Fibroblast of skin of right quadriceps (primary cell): ENCODE data around the gene GRID1.
A peak's percentile ranks its signal among the peaks of the same experiment; 100 is the strongest.

ENCODE experiments used
- DNase-seq: peaks from one replicate; pipeline ENCODE4 v3.0.0-alpha.2; 2013

Gene GRID1

DNA sequence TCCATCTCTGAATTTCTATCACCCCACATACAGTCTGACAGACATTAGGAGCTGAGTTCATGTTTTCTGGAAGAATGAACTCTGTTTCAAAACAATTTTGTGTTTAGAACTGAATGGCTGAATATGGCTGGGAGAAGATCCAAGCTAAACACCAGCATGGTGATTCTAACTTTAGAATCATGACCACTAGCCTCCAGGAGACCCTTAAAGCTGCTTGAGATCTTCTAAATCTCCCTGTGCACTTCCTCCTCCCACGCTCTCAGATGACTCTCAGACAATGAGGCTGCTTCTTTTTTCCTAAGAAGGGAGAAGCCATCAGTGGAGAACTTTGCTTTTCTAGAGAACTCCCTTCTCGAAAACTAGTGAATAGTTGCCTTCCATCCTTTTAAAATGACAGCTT lies 711.2 kb downstream of the GRID1 start:
- DNase-seq = no peak

DNA sequence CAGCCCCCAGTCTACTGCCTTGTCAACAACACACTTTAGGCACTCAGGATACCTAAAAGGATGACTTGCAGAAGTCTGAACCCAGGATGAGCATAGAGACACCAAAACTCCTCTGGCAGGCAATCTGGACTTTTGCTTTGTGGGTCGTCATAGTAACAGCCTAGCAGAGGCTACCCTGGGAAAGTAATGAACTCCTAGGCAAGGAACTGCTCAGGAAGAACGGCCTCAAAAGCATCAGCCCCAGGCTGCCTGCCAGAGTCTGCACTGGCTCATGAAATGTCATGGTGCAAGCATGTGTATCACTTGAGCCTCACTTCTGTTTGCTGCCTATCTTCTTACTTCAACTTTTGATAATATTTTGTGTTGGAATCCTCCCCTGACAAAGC lies 715.1 kb downstream of the GRID1 start:
- no peak for DNase-seq

DNA sequence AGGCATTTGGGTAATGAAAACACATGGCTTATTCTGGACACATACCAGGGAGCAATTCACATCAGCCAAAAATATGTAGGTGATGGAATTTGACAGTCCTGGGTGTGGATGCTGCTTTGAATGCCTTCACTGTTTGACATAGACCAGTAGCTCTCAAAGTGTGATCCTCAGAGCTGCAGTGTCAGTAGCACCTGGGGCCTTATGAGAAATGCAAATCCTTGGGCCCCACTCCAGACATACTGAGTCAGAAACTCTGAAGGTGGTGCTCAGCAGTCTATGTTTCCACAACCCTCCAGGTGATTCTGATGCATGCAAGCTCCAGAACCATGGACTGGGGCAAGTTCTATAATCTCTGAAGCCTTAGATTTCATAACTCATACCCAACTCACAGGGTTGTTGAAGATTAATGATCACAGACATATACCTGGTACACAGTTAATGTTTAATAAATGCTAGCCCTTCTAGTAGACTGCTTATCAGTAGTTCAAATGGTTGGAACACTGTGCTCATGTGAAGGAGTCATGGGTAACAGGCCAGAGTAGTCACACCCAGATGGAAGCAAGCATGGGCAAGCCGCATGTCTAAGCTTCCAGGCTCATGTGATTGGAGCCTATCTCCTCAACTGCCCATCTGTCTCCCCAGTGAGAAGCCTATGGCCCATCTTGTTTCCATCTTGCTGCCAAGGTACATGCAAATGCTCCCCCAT lies 715.7 kb downstream of the GRID1 start:
- no peak for DNase-seq

DNA sequence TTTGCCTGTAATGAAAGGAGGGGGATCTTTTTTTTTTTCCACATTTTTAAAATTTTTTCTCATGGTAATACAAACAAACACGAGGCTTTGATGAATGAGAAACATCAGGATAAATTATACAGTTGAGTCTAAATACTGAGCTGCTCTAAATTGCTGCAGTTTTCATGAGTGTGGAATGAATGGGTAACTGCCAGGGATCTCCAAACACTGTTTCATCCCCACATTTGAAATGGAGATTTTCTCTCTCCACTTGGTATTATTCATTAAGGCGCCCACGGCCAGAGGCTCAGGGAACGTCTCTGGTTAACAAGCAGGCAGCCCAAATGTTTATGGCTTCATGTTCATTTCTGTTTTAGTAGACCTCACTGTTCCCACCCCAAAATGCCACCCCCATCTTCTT lies 717.1 kb downstream of the GRID1 start:
- DNase-seq = peak; percentile 17

DNA sequence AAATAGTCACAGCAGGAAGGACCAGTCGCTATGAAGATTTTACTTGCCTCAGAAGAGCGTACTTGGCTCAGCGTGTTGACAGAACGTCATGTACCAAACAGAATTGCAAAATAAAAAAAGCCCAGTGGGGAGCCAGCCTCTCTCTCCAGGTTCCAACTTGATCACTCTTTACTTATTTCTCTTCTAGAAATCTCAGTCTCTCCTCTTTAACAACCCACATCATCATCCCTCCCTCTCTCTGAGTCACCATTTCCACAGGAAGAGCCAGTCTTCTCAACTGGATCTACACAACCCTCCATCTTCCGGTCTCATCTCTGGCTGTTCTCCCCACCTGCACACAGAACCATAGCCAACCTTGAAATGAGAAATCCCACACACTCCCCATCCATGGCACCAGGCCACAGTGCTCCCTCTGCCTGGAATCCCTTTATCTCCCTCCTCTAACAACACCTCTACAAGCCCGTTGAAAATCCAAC lies 718.3 kb downstream of the GRID1 start:
- no peak for DNase-seq

DNA sequence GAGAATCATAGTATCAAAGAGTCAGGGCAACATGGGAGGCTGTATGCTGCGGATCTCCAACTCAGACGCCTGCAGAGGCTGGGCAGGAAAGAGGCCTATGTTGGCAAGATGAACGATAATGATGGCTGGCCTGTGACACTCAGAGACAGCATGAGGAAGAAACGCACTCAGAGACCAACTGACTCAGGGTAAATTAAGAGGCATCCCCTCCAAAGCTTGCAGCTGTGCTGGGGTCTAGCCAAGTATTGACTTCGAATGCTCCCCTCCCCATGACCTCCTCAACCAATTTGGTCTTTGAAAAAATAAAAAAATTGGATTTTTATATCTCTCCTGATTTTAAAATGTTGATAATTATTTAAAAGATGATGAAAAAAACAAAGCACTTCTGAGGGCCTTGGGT lies 718.9 kb downstream of the GRID1 start:
- DNase-seq = no peak

GRCh38 chr10:85645926-85646711 lies 720.5 kb downstream of the GRID1 start:
- peak; percentile 58 for DNase-seq

DNA sequence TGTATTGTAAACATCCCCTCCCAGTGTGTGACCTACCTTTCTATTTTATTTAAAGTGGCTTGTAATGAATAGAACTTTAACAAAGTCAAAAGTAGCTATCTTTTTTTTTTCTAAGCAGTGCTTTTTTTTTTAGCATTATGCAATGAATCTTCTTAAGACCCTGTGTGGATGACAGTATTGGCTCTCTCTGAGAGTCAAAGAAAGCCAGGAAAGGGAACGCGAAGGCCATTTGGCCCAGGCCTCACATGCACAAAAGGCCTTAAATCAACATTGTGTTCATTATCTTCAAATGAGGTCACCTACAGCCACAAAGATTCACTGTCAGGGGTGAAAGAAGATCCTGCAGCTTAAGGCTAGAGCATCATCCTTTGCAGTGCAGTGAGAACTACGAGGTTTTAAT lies 721.5 kb downstream of the GRID1 start:
- DNase-seq = no peak

DNA sequence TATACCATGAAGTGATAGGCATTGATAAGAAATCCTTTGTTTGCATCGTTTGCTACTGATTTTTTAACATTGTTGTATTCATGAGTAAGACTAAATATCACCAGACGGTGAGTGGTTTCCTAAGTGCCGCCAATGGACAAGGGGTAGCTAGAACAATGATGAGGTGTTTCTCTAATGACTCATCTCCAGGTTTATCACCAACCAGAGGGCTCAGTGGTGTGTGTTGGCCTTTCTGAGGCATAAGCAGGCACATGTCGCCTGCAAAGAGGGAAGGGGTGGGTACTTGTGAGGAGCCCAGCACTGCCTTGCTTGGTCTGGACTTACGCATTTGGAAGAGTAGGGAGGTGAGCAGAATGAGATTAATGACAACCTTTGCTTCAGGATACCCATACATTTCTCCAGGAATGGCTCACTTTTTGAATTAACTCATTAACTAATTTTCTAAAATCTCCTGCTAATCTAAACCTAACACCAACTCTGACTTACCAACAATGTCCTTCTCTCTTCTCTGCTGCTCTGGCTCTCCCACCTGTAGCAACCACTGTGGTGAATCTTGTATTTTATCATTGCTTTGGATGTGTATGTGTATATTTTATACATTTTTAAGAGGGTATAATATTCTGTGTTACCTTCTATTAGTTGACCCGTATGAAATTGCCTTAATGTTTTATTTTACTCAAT lies 722.6 kb downstream of the GRID1 start:
- no peak for DNase-seq

DNA sequence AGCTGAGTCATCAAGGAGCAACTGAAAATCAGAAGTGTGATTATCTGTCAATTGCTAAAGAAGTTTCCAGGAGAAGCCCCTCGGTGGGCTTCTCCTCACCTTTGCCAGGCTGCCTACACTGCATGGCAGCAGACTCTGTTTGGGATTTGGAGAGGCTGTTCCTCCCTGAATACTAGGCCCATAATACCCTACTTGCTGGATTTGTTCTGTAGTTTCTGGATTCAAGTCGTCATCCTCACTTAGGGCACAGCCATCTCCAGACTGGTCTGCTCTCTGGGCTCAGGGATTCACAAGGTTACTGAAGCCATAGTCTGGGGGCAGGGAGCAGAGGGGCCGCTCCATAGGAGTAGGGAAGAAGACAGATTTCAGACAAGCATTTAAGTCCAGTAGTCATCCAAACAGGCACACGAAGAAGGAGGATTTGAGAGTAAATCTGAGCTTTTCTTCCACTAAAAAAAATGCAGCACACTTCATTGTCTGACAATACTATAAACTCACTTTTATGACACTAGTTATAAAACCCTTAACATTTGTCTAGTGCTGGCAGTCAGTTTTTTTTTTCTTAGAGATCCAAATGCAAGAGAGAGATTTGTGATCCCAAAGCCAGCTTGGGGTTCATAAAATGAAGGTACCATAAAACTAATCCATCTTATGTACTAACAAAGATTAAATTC lies 723.3 kb downstream of the GRID1 start:
- no peak for DNase-seq

DNA sequence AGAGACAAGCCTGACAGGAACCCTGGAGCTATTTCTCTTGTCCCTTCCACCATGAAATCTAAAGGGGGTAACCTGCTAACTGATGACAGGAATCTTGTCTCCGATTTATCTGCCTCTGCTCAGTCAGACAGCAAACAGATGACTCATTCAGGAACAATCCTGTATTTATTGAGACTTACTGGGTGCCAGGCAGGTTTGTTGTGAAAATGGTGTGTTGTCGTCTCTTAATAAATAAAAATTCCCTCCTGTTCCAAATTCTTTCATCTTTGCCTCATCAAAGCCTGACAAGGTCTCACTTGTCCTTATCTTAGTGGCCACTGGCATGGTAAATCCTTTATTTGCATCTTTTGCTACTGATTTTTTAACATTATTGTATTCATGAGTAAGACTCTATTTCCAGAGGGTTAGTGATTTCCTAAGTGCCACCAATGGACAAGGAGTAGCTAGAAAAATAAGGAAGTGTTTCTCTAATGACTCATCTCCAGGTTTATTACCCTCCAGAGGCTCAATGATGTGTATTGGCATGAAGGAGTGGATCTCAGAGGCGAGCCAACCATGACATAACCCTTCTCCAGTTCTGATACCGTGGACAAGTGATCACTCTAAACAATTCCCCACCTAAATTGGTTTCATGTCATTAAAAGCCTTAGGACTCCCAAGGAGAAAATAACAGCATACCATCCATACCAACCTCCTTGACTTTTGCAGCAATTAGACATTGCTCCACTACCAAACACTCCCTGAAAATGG lies 724.0 kb downstream of the GRID1 start:
- peak; percentile 87 for DNase-seq

GRCh38 chr10:85642082-85642420 lies 724.5 kb downstream of the GRID1 start:
- no peak for DNase-seq

GRCh38 chr10:85641479-85642009 lies 725.1 kb downstream of the GRID1 start:
- peak; percentile 64 for DNase-seq

GRCh38 chr10:85638797-85639196 lies 727.8 kb downstream of the GRID1 start:
- DNase-seq = no peak

GRCh38 chr10:85635650-85636049 lies 730.9 kb downstream of the GRID1 start:
- DNase-seq = no peak

- DNase-seq = no peak
Observed at GRCh38 chr10:85624511-85624910, 742.1 kb downstream of the GRID1 start.

DNA sequence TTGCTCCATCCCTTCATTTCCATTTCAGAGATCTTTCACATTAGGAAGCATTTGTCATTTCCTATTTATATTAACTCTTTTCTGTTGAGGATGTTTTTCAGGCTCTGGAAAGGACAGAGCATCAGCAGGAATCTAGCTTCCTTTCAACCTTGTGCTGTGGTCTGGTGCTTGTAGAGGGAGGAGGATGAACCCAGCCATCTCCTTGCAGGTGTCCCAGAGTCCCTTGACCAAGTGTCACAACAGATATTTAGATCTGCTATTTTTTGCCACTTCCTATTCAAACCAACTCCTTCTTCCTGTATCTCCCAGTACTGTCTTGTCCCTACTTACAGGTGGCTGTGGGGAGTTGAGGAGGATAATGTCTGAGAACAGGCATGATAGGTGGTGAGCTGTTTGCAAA lies 742.8 kb downstream of the GRID1 start:
- DNase-seq = no peak

DNA sequence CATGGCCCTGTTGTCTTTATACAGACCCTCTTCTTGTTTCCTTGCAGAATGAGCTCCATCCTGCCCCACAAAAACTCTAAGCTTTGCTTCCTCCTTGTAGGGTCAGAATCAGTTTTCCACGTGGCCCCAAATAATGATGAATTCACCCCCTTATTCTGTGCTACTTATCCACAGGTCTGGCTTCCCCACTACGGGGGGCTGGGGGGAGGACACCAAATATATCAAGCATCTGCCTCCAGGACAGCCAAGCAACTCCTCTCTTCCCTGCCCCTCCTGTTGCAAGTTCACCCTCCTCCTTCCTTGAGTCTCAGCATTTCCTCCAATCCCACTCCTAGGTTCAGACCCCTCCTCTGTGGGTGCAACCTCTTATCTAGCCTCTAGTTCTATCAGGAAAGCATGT lies 743.3 kb downstream of the GRID1 start:
- no peak for DNase-seq

DNA sequence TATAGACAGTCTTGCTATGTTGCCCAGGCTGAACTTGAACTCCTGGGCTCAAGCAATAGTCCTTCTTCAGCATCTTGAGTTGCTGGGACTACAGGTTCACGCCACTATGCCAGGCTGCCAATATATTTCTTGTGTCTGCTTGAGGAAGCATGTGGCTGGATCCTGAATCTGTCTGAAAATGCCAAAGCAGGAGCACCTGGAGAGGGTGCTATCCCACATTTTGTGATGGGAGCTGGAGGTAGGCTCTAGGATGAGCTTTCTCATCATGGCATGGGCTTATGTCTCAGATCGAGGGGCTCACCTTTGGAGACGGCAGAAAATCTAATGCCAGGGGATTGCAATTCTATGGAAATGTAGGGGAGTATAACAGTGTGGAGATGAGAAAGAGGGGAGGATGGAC lies 744.2 kb downstream of the GRID1 start:
- DNase-seq = no peak

GRCh38 chr10:85621562-85621961 lies 745.0 kb downstream of the GRID1 start:
- DNase-seq = no peak

DNA sequence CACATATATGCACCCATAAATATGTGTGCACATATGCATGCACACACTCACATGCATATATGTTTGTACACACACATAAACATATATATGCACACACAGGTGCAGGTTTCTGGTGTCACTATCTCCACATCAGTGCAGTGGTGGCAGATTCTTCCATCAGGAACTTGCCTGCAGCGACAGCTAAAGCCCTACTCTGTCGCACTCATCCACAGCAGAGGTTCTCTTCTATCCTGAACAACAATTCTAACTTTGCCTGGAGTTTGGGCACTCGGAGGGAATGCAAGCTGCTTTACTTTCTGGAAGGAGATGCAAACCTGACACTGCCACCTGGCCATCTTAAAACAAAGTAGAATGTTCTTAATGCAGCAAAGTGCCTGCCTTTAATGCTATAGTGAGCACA lies 745.8 kb downstream of the GRID1 start:
- DNase-seq = no peak

DNA sequence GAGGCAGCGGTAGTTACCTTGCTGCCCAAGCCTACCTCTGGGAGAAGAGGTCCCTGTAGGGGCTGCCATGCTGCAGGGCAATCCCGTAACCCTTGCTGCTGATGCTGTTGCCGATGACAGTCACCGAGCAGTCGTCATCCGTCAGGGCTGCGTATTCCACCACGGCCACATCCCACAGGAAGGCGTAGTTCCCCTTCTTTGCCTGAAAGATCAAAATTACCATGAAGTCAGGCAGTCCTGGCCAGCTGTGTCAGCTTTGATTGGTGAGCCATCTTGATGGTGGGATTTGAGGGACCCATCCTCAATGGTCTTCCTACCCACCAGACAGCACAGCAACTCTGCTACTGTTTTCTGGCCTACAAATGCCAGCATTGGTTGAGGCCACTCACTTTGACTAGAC lies 746.8 kb downstream of the GRID1 start:
- DNase-seq = no peak
